ENCODE measurements around the gene REEP2. TPM values are rescaled to one million over a fixed set of nuclear protein-coding genes. Genes with fewer than 3 reads are reported as not detected.

The REEP2 gene
- total and polyA plus RNA-seq, 4 experiments from 2014 or later: 0.57 TPM; not detected in 3

DNA sequence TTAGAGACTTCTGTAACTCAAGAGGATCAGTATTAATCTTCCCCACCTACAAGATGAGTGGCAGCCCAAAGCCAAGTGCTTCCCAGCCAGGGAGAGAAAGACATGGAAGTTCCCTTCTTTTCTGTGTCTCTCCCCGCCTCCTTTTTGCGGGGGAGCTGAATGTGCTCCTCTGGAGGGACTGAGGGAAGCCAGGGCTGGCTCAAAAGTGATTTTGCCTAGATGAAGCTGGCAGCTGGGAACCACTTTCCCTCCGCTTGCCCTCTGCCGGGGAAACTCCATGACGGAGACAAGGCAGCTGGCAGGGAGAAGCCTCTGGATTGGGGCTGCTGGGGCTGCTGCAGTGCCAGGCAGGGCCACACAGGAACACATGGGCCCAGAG is 50.8 kb downstream of the REEP2 start:
- H3K4me3 ChIP-seq (ENCODE audit: low read length in 2 of 2): no peak overlapping the region
- intact Hi-C loops (cut with micrococcal nuclease): loop anchor here (10.0 kb wide), 1 partner anchor 135 kb away; the partner anchor contains the start of gene KDM3B
- peaks cover 24% of the 10 kb centered on the region for H3K4me1 ChIP-seq (ENCODE audit: insufficient read depth, low read length)
- H3K36me3 ChIP-seq (ENCODE audit: insufficient read depth, low read length): no peaks in the 10 kb centered on the region
- CTCF ChIA-PET (ENCODE audit: partially characterized antibody): interaction anchor here (1.1 to 2.6 kb wide), 3 partner anchors 10 to 40 kb away, joined by 5 to 13 read pairs (median 6); partner anchors contain the start of gene EGR1
- H3K9me3 ChIP-seq (ENCODE audit: control insufficient read depth in 1 of 2, low read length in 2 of 2): no peaks in the 10 kb centered on the region
- Mint-ChIP-seq H3K4me1 (peaks cover 7 to 21% (median 12%) of the 10 kb centered on the region in 4 donors), H3K4me3 (no peak overlapping the region), H3K36me3 (no peaks in the 10 kb centered on the region), H3K9me3 (no peaks in the 10 kb centered on the region), H3K27me3 (peaks cover 6 to 11% of the 10 kb centered on the region in 2 donors), H3K27ac (peak overlapping the region in 1 of 7 donors; percentile 41)
- POLR2A ChIA-PET (ENCODE audit: partially characterized antibody): interaction anchor here (1.5 kb wide), 1 partner anchor 24 kb away, joined by 11 read pairs; the partner anchor contains the start of gene EGR1
- H3K27ac ChIP-seq (ENCODE audit: low read depth, low read length): no peak overlapping the region
- peaks cover 8% of the 10 kb centered on the region for H3K27me3 ChIP-seq (ENCODE audit: insufficient read depth, low read length)
- DNase-seq: no peak

- intact Hi-C loops (cut with micrococcal nuclease): loop anchor here (10.0 kb wide), 1 partner anchor 136 kb away; the partner anchor contains the start of gene KDM3B
- DNase-seq: no peak
- H3K27me3 Mint-ChIP-seq: peaks cover 6 to 16% of the 10 kb centered on the region in 2 donors
- ChIA-PET CTCF (ENCODE audit: partially characterized antibody) (interaction anchor here (1.6 to 2.6 kb wide), 2 partner anchors 9 to 26 kb away, joined by 5 to 13 read pairs; partner anchors contain the start of gene EGR1), POLR2A (ENCODE audit: partially characterized antibody) (interaction anchor here (1.5 kb wide), 1 partner anchor 25 kb away, joined by 11 read pairs; the partner anchor contains the start of gene EGR1)
- peaks cover 24% of the 10 kb centered on the region for H3K4me1 ChIP-seq (ENCODE audit: insufficient read depth, low read length)
- H3K27ac Mint-ChIP-seq: peak overlapping the region in 4 of 7 donors; percentile 24 to 70 (median 54)
- no peak overlapping the region for H3K27ac ChIP-seq (ENCODE audit: low read depth, low read length)
- H3K9me3 Mint-ChIP-seq: no peaks in the 10 kb centered on the region
- H3K4me3 ChIP-seq (ENCODE audit: low read length in 2 of 2): no peak overlapping the region
- no peaks in the 10 kb centered on the region for H3K36me3 ChIP-seq (ENCODE audit: insufficient read depth, low read length)
- H3K4me3 Mint-ChIP-seq: peak overlapping the region in 7 of 8 donors; percentile 21 to 69 (median 59)
- H3K36me3 Mint-ChIP-seq: no peaks in the 10 kb centered on the region
- peaks cover 7 to 21% (median 12%) of the 10 kb centered on the region in 4 donors for H3K4me1 Mint-ChIP-seq
- no peaks in the 10 kb centered on the region for H3K9me3 ChIP-seq (ENCODE audit: control insufficient read depth in 1 of 2, low read length in 2 of 2)
- peaks cover 8% of the 10 kb centered on the region for H3K27me3 ChIP-seq (ENCODE audit: insufficient read depth, low read length)
Observed at GRCh38 chr5:138490648-138491283, 51.9 kb downstream of the REEP2 start.

GRCh38 chr5:138491284-138491648 is 52.4 kb downstream of the REEP2 start:
- no peak for DNase-seq
- H3K27ac Mint-ChIP-seq: peak overlapping the region in 1 of 7 donors; percentile 41
- peaks cover 24% of the 10 kb centered on the region for H3K4me1 ChIP-seq (ENCODE audit: insufficient read depth, low read length)
- no peak overlapping the region for H3K27ac ChIP-seq (ENCODE audit: low read depth, low read length)
- peaks cover 6 to 16% of the 10 kb centered on the region in 2 donors for H3K27me3 Mint-ChIP-seq
- intact Hi-C loops (cut with micrococcal nuclease): loop anchor here (10.0 kb wide), 1 partner anchor 136 kb away; the partner anchor contains the start of gene KDM3B
- POLR2A ChIA-PET (ENCODE audit: partially characterized antibody): interaction anchor here (1.8 kb wide), 1 partner anchor 52 kb away, joined by 6 read pairs; the partner anchor contains the start of gene ETF1
- peak overlapping the region in 1 of 2 donors; percentile 60 for H3K4me3 ChIP-seq (ENCODE audit: low read length in 2 of 2)
- no peaks in the 10 kb centered on the region for H3K9me3 ChIP-seq (ENCODE audit: control insufficient read depth in 1 of 2, low read length in 2 of 2)
- H3K4me3 Mint-ChIP-seq: peak overlapping the region in 7 of 8 donors; percentile 28 to 69 (median 59)
- H3K4me1 Mint-ChIP-seq: peaks cover 7 to 21% (median 12%) of the 10 kb centered on the region in 4 donors
- CTCF ChIA-PET (ENCODE audit: partially characterized antibody): interaction anchor here (2.6 kb wide), 1 partner anchor 26 kb away, joined by 13 read pairs; the partner anchor contains the start of gene EGR1
- no peaks in the 10 kb centered on the region for H3K9me3 Mint-ChIP-seq
- no peaks in the 10 kb centered on the region for H3K36me3 Mint-ChIP-seq
- peaks cover 8% of the 10 kb centered on the region for H3K27me3 ChIP-seq (ENCODE audit: insufficient read depth, low read length)
- H3K36me3 ChIP-seq (ENCODE audit: insufficient read depth, low read length): no peaks in the 10 kb centered on the region

DNA sequence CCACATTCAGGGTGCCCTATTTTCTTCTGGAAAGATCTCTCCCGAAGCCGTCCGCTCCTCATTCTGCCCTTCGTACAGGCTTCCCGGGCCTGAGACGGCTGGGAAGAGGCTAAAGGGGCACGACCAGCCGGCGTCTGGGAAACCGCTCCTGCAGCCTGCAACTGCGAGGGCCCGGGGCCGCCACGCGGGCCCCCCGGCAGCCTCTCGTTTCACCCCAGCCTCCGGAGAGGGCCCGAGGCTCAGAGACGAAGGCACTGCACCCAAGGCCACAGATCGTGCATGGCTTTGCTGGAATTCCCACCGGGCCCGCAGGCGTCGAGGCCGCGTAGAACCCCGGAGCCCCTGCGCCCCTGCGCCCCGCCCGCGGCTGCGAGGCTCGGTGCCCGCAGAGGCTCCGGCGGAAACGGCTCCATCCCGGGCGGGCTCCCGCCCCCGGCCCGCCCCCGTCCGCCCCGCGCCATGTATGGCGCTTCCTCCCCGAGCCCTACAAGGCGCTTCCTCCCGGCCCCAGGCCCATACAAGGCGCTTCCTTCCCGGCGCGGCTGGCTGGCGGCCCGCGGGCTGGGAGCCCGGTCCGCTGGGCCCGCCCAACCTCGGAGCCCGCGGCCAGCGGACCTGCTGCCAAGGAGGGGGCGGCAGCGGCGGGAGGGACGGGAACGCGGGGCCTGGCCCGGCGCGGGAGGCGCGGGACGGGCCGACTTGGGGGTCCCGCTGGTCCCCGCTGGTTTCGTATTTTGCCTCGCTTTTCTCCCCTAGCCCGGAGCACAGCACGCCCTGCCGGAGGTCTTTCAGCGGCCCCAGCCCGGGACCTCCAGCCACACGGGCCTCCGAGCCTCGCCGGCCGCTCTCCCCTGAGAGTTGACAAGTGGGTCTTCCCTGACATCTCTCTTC is 53.1 kb downstream of the REEP2 start:
- H3K27me3 ChIP-seq (ENCODE audit: insufficient read depth, low read length): peaks cover 8% of the 10 kb centered on the region
- CTCF ChIA-PET (ENCODE audit: partially characterized antibody): interaction anchor here (0.9 to 14.0 kb wide), 5 partner anchors 11 to 88 kb away, joined by 3 to 507 read pairs (median 13); partner anchors contain the start of gene EGR1
- no peaks in the 10 kb centered on the region for H3K9me3 ChIP-seq (ENCODE audit: control insufficient read depth in 1 of 2, low read length in 2 of 2)
- POLR2A ChIA-PET (ENCODE audit: partially characterized antibody): interaction anchor here (0.9 to 2.4 kb wide), 5 partner anchors 11 to 154 kb away, joined by 3 to 27 read pairs (median 4); partner anchors contain the start of genes EGR1, ETF1 and FAM53C
- no peaks in the 10 kb centered on the region for H3K36me3 ChIP-seq (ENCODE audit: insufficient read depth, low read length)
- Mint-ChIP-seq H3K9me3 (no peaks in the 10 kb centered on the region), H3K4me3 (peak overlapping the region; percentile 84 to 97 (median 92)), H3K36me3 (no peaks in the 10 kb centered on the region), H3K27ac (peak overlapping the region in 4 of 7 donors; percentile 71 to 94 (median 79)), H3K4me1 (peaks cover 7 to 21% (median 12%) of the 10 kb centered on the region in 4 donors), H3K27me3 (peaks cover 4 to 16% of the 10 kb centered on the region in 2 donors)
- H3K4me3 ChIP-seq (ENCODE audit: low read length in 2 of 2): peak overlapping the region in 1 of 2 donors; percentile 60
- intact Hi-C loops (cut with micrococcal nuclease): loop anchor here (1.0 to 10.0 kb wide), 3 partner anchors 27 to 137 kb away; partner anchors contain the start of genes EGR1, ETF1 and KDM3B
- peak; percentile 81 to 87 (median 83) for DNase-seq
- H3K27ac ChIP-seq (ENCODE audit: low read depth, low read length): peak overlapping the region; percentile 34
- H3K4me1 ChIP-seq (ENCODE audit: insufficient read depth, low read length): peaks cover 24% of the 10 kb centered on the region

GRCh38 chr5:138492560-138493045 is 53.7 kb downstream of the REEP2 start:
- Histone ChIP-seq H3K36me3 (ENCODE audit: insufficient read depth, low read length) (no peaks in the 10 kb centered on the region), H3K27ac (ENCODE audit: low read depth, low read length) (peak overlapping the region; percentile 34), H3K4me1 (ENCODE audit: insufficient read depth, low read length) (peaks cover 24% of the 10 kb centered on the region), H3K4me3 (ENCODE audit: low read length in 2 of 2) (peak overlapping the region in 1 of 2 donors; percentile 60), H3K27me3 (ENCODE audit: insufficient read depth, low read length) (peaks cover 8% of the 10 kb centered on the region), H3K9me3 (ENCODE audit: control insufficient read depth in 1 of 2, low read length in 2 of 2) (no peaks in the 10 kb centered on the region)
- DNase-seq: no peak
- Mint-ChIP-seq H3K4me3 (peak overlapping the region; percentile 84 to 97 (median 92)), H3K9me3 (no peaks in the 10 kb centered on the region), H3K27me3 (peaks cover 4 to 16% of the 10 kb centered on the region in 2 donors), H3K4me1 (peaks cover 7 to 21% (median 12%) of the 10 kb centered on the region in 4 donors), H3K27ac (peak overlapping the region in 5 of 7 donors; percentile 43 to 94 (median 73)), H3K36me3 (no peaks in the 10 kb centered on the region)
- intact Hi-C loops (cut with micrococcal nuclease): loop anchor here (1.0 to 10.0 kb wide), 3 partner anchors 27 to 138 kb away; partner anchors contain the start of genes EGR1, ETF1 and KDM3B
- CTCF ChIA-PET (ENCODE audit: partially characterized antibody): interaction anchor here (0.9 to 14.0 kb wide), 4 partner anchors 11 to 87 kb away, joined by 3 to 507 read pairs (median 10); partner anchors contain the start of gene EGR1
- POLR2A ChIA-PET (ENCODE audit: partially characterized antibody): interaction anchor here (0.9 to 2.4 kb wide), 6 partner anchors 11 to 154 kb away, joined by 3 to 27 read pairs (median 4); partner anchors contain the start of genes EGR1, ETF1 and FAM53C

- ChIA-PET POLR2A (ENCODE audit: partially characterized antibody) (no interaction called here), CTCF (ENCODE audit: partially characterized antibody) (interaction anchor here (14.0 kb wide), 1 partner anchor 38 kb away, joined by 507 read pairs; the partner anchor contains the start of gene EGR1)
- H3K4me1 Mint-ChIP-seq: peaks cover 7 to 21% (median 12%) of the 10 kb centered on the region in 4 donors
- Histone ChIP-seq H3K9me3 (ENCODE audit: control insufficient read depth in 1 of 2, low read length in 2 of 2) (no peaks in the 10 kb centered on the region), H3K4me1 (ENCODE audit: insufficient read depth, low read length) (peaks cover 24% of the 10 kb centered on the region), H3K27me3 (ENCODE audit: insufficient read depth, low read length) (peaks cover 8% of the 10 kb centered on the region), H3K36me3 (ENCODE audit: insufficient read depth, low read length) (no peaks in the 10 kb centered on the region), H3K4me3 (ENCODE audit: low read length in 2 of 2) (no peak overlapping the region), H3K27ac (ENCODE audit: low read depth, low read length) (no peak overlapping the region)
- H3K27me3 Mint-ChIP-seq: peaks cover 4 to 18% of the 10 kb centered on the region in 2 donors
- intact Hi-C loops (cut with micrococcal nuclease): loop anchor here (10.0 kb wide), 1 partner anchor 141 kb away; the partner anchor contains the start of gene KDM3B
- H3K4me3 Mint-ChIP-seq: no peak overlapping the region
- no peak for DNase-seq
- no peaks in the 10 kb centered on the region for H3K36me3 Mint-ChIP-seq
- no peaks in the 10 kb centered on the region for H3K9me3 Mint-ChIP-seq
- H3K27ac Mint-ChIP-seq: peak overlapping the region in 2 of 7 donors; percentile 53 to 65
Observed at GRCh38 chr5:138495351-138495750, 56.5 kb downstream of the REEP2 start.

Data from CD4-positive, alpha-beta memory T cell (primary cell).